Thoracic aorta (tissue), 2 donors: ENCODE results near the gene XYLT1. TPM values are rescaled to one million over a fixed set of nuclear protein-coding genes. Genes with fewer than 3 reads are reported as not detected.

ENCODE experiments used
- ATAC-seq: fragments of 150-250 bp; one replicate; pipeline ENCODE4 v1.8.0; 2017; ENCODE audit warnings: low read depth; ENCODE audit not compliant: insufficient number of reproducible peaks, low FRiP score
- DNase-seq: peaks from one replicate; pipeline ENCODE4 v3.0.0-alpha.2; 2020; ENCODE audit warnings: low spot score
- H3K27ac ChIP-seq, 2 donors: fragments of 200-600 bp; sonication (generic); 1 replicate in 1 of 2; 2 replicates in 1 of 2; pipeline ENCODE4 v1.5.1; 2016; ENCODE audit warnings: mild to moderate bottlenecking in 2 of 2, moderate library complexity in 2 of 2
- H3K27me3 ChIP-seq: fragments of 200-600 bp; sonication (generic); replicated peaks from 2 replicates; pipeline ENCODE4 v1.6.0; 2016; ENCODE audit warnings: mild to moderate bottlenecking; ENCODE audit not compliant: insufficient read depth
- H3K36me3 ChIP-seq: fragments of 200-600 bp; sonication (generic); one replicate; pipeline ENCODE4 v1.5.1; 2016
- H3K4me1 ChIP-seq, 2 donors: fragments of 200-600 bp; sonication (generic); 1 replicate in 1 of 2; 2 replicates in 1 of 2; pipeline versions ENCODE4 v1.5.1 to v1.6.0; 2016; ENCODE audit warnings: low read depth in 2 of 2, mild to moderate bottlenecking in 1 of 2; ENCODE audit not compliant: control insufficient read depth in 1 of 2
- H3K4me3 ChIP-seq: fragments of 200-600 bp; sonication (generic); 2 replicates; pipeline ENCODE4 v1.5.1; 2016; ENCODE audit warnings: mild to moderate bottlenecking
- H3K9me3 ChIP-seq: fragments of 200-600 bp; sonication (generic); 2 replicates; pipeline ENCODE4 v1.5.1; 2016
- total RNA-seq, 2 donors: library from RNA; depleted of rRNA; stranded (reverse); fragments of >200 nt; gene quantifications; one replicate each; pipeline versions ENCODE4 v1.1.0 to v1.2.3, GENCODE V29; 2016
- TF ChIP-seq, protein P1 (sequence below): fragments of 200-600 bp; sonication (generic); IDR thresholded peaks from one replicate; pipeline ENCODE4 v1.5.1; 2019; ENCODE audit warnings: antibody characterized with exemption

XYLT1 gene
- total RNA-seq, 2 donors from 2014 or later: 13.1 to 22.5 TPM

DNA sequence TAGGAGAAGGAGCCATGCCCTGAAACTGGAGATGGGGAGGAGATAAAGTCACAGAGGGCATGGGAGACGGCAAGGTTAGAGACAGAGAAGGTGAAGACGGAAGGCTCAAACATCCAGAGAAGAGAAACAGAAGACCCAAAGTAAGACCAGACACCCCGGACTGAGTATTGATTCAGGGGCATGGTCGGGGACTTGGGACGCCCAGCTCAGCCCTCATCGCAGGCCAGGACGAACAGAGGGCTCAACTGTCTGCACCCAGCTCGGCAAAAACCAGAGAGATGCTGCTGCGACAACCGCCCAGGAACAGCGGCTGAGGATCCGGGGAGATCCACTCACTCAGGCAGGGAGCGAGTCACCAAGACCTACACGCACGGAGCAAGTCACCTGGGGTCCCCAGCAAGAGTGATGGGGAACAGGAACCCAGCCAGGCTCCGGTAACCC is 999 bp downstream of the XYLT1 start:
- H3K9me3 ChIP-seq: no peaks in the 10 kb centered on the region
- TF ChIP-seq, protein P1, sequence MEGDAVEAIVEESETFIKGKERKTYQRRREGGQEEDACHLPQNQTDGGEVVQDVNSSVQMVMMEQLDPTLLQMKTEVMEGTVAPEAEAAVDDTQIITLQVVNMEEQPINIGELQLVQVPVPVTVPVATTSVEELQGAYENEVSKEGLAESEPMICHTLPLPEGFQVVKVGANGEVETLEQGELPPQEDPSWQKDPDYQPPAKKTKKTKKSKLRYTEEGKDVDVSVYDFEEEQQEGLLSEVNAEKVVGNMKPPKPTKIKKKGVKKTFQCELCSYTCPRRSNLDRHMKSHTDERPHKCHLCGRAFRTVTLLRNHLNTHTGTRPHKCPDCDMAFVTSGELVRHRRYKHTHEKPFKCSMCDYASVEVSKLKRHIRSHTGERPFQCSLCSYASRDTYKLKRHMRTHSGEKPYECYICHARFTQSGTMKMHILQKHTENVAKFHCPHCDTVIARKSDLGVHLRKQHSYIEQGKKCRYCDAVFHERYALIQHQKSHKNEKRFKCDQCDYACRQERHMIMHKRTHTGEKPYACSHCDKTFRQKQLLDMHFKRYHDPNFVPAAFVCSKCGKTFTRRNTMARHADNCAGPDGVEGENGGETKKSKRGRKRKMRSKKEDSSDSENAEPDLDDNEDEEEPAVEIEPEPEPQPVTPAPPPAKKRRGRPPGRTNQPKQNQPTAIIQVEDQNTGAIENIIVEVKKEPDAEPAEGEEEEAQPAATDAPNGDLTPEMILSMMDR: no peak
- H3K36me3 ChIP-seq: no peaks in the 10 kb centered on the region
- H3K4me1 ChIP-seq: peaks cover 17 to 38% of the 10 kb centered on the region in 2 donors
- H3K27me3 ChIP-seq: no peaks in the 10 kb centered on the region
- peak overlapping the region in 1 of 2 donors; percentile 7 for H3K27ac ChIP-seq
- no peak for DNase-seq
- no peak for ATAC-seq
- peak overlapping the region; percentile 75 for H3K4me3 ChIP-seq

DNA sequence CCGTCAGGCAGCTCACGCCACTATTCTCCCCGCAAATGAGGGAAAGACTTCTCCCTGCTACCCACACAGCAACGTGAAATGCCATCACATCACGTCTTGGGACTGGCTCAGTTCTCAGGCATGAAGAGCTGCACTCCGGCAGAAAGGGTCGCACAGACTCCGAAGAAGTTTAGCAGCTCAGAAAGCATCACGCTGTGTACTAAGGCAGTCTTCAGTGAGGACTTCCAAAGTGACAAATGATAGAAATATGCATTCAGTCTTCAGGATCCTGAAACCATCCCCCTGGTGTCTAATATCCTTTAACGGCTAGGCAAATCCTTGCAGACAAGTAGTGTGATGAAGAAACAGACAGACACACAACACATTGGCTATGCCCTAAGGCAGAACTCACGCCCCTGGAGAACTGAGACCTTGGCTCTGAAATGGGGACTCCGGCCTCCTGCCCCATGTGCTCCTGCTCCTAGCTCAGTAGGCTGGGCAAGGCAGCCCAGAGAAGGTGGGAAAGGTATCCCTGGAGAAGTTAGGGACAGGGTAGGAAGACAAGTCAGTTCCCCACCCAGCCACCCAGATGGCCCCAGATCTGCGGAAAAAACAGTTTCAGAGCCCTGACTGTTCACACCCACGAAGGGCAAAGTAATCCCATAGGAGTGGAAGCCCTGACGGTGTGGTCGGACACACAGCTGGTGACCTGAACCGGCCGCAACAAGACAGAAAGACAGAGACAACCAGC is 1.6 kb downstream of the XYLT1 start:
- ATAC-seq: no peak
- no peaks in the 10 kb centered on the region for H3K27me3 ChIP-seq

DNA sequence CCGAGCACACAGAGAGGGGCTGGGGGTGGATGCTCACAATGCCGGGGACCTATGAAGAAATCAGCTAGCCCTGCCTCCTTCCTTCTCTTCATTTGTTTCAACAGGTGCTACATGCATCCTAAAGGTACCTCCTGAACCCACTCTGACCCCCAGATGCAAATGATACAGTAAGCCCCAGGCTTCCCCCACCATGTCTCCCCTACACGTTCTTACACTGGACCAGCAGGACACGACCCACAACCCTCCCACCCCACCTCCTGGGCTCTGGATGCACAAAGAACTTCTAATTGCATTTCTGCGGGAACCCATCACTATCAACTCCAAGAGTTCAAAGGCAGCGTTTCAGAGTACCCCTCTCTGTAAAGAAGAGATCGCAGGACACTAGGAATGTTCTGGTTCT is 2.1 kb downstream of the XYLT1 start:
- no peak for ATAC-seq
- no peaks in the 10 kb centered on the region for H3K27me3 ChIP-seq
- H3K36me3 ChIP-seq: no peaks in the 10 kb centered on the region
- peak overlapping the region; percentile 75 for H3K4me3 ChIP-seq
- DNase-seq: no peak
- peaks cover 17 to 38% of the 10 kb centered on the region in 2 donors for H3K4me1 ChIP-seq
- peak overlapping the region in 1 of 2 donors; percentile 7 for H3K27ac ChIP-seq
- H3K9me3 ChIP-seq: no peaks in the 10 kb centered on the region
- TF ChIP-seq, protein P1: no peak

More for the DNA sequence above, 1.6 kb downstream of the XYLT1 start:
- TF ChIP-seq, protein P1: no peak
- Histone ChIP-seq H3K9me3 (no peaks in the 10 kb centered on the region), H3K36me3 (no peaks in the 10 kb centered on the region), H3K4me3 (peak overlapping the region; percentile 75), H3K27ac (peak overlapping the region in 1 of 2 donors; percentile 7), H3K4me1 (peaks cover 17 to 38% of the 10 kb centered on the region in 2 donors)
- no peak for DNase-seq

DNA sequence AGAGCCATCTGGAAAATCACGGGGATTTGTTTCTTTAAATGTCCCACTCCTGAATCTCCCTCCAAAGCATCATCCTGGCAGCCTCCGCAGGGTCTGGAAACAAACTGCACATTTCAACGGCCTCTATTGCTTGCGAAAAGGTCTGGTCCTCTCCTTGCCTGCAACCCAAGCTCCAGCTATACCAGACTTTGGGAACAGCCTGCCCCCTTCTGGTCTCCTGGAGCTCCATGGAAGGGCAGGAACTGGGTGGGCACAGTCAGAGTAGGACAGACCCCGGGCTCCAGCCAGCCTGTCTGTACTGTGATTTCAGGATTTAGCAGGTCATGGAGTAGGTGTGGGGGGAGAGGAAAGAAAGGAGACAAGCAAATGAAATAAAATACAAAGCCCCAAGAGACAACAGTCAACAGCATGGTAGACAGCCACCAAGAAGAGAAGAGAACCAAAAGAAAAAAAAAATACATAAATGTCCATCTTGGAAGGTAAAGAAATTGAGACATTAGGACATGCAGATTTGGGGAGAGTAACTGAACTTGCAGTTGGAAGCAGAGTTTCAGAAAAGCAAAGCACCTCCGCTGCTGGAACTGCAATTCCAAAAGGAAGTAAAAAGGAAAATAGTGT is 2.7 kb downstream of the XYLT1 start:
- DNase-seq (no peak), ATAC-seq (no peak)
- TF ChIP-seq, protein P1: peak; percentile 57
- Histone ChIP-seq H3K4me1 (peaks cover 17 to 38% of the 10 kb centered on the region in 2 donors), H3K9me3 (no peaks in the 10 kb centered on the region), H3K27me3 (no peaks in the 10 kb centered on the region), H3K4me3 (peak overlapping the region; percentile 75), H3K27ac (no peak overlapping the region), H3K36me3 (no peaks in the 10 kb centered on the region)

DNA sequence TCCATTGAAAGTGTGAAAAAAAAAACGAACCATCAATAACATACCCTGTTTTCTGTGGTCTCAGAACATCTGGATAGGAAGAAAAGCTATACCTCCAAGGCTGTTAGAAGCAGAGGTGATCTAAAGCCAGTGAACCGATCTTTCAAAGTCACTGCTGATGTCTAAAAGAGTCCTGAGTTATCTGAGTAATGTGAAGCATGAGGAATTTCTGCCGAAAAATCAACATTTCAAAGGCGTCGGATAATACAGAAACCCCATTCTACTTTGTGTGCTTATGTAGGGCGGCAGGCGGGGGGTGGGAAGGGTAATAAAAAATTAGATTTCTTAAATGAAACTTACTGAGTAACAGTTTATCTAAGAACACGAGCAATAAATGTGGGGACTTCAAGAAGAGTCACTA is 3.9 kb downstream of the XYLT1 start:
- H3K36me3 ChIP-seq: no peaks in the 10 kb centered on the region
- no peak overlapping the region for H3K27ac ChIP-seq
- peaks cover 17 to 34% of the 10 kb centered on the region in 2 donors for H3K4me1 ChIP-seq
- no peaks in the 10 kb centered on the region for H3K9me3 ChIP-seq
- no peak overlapping the region for H3K4me3 ChIP-seq
- TF ChIP-seq, protein P1: no peak
- DNase-seq (no peak), ATAC-seq (no peak)
- H3K27me3 ChIP-seq: no peaks in the 10 kb centered on the region
